Activated CD8-positive, alpha-beta memory T cell treated with anti-CD3 and anti-CD28 coated beads, Interleukin-2, amount 10 ng/mL, durations not matched to agents 7 days and 5 days (primary cell): ENCODE data around the gene GDF9. TPM values are rescaled to one million over a fixed set of nuclear protein-coding genes. Genes with fewer than 3 reads are reported as not detected.

ENCODE experiments used
- ATAC-seq: fragments of 150-1000 bp; cut with Tn5 transposase; one replicate; pipeline ENCODE4 v1.10.0; 2021; ENCODE audit warnings: moderate library complexity
- CTCF ChIA-PET: fragments of 350-600 bp; sonication (Branson Sonifier 250); formaldehyde crosslinking; loops from one replicate; lab custom pipeline; 2021; ENCODE audit warnings: antibody characterized with exemption; lab: Charles Lee
- DNase-seq: peaks from one replicate; pipeline ENCODE4 v3.0.0-alpha.2; 2020
- H3K27ac Mint-ChIP-seq: one replicate; pipeline ENCODE4 v1.8.0; 2021; ENCODE audit warnings: mild to moderate bottlenecking, mixed read lengths
- H3K27me3 Mint-ChIP-seq: one replicate; pipeline ENCODE4 v1.8.0; 2021; ENCODE audit warnings: mixed read lengths
- H3K36me3 Mint-ChIP-seq: one replicate; pipeline ENCODE4 v1.8.0; 2021; ENCODE audit warnings: mild to moderate bottlenecking, mixed read lengths
- H3K4me1 Mint-ChIP-seq: one replicate; pipeline ENCODE4 v1.8.0; 2021; ENCODE audit warnings: mixed read lengths
- H3K4me3 Mint-ChIP-seq: one replicate; pipeline ENCODE4 v1.8.0; 2021; ENCODE audit warnings: mild to moderate bottlenecking, moderate library complexity, mixed read lengths
- H3K9me3 Mint-ChIP-seq: one replicate; pipeline ENCODE4 v1.8.0; 2022; ENCODE audit warnings: low read depth, mixed read lengths
- total RNA-seq, 2 experiments: library from RNA; stranded (reverse); gene quantifications; one replicate each; pipeline ENCODE4 v1.2.3, GENCODE V29; 2021

Gene GDF9
- total RNA-seq, 2 experiments from 2014 or later, result 0.26 to 0.67 TPM

GRCh38 chr5:132819468-132819867 lies 46.8 kb downstream of the GDF9 start:
- H3K9me3 Mint-ChIP-seq, result no peaks in the 10 kb centered on the region
- peak; percentile 31 for DNase-seq

GRCh38 chr5:132817011-132817410 lies 49.3 kb downstream of the GDF9 start:
- CTCF ChIA-PET, result interaction anchor here (0.8 to 6.3 kb wide), 8 partner anchors 9 to 431 kb away, joined by 3 to 60 read pairs (median 3); partner anchors contain the start of genes CCNI2 and SHROOM1
- ATAC-seq, result no peak
- no peak overlapping the region for H3K27ac Mint-ChIP-seq
- peaks cover 1% of the 10 kb centered on the region for H3K36me3 Mint-ChIP-seq
- DNase-seq, result no peak
- H3K4me1 Mint-ChIP-seq, result peaks cover 21% of the 10 kb centered on the region
- no peaks in the 10 kb centered on the region for H3K9me3 Mint-ChIP-seq
- H3K4me3 Mint-ChIP-seq, result no peak overlapping the region
- peaks cover 32% of the 10 kb centered on the region for H3K27me3 Mint-ChIP-seq

More at GRCh38 chr5:132819468-132819867, 46.8 kb downstream of the GDF9 start:
- CTCF ChIA-PET, result interaction anchor here (0.6 to 6.3 kb wide), 47 partner anchors 10 to 917 kb away, joined by 3 to 77 read pairs (median 5); partner anchors contain the start of genes CCNI2, GDF9, IL13 and KIF3A
- Mint-ChIP-seq H3K4me3 (peak overlapping the region; percentile 33), H3K36me3 (no peaks in the 10 kb centered on the region), H3K27me3 (peaks cover 29% of the 10 kb centered on the region), H3K27ac (no peak overlapping the region), H3K4me1 (peaks cover 20% of the 10 kb centered on the region)
- no peak for ATAC-seq

DNA sequence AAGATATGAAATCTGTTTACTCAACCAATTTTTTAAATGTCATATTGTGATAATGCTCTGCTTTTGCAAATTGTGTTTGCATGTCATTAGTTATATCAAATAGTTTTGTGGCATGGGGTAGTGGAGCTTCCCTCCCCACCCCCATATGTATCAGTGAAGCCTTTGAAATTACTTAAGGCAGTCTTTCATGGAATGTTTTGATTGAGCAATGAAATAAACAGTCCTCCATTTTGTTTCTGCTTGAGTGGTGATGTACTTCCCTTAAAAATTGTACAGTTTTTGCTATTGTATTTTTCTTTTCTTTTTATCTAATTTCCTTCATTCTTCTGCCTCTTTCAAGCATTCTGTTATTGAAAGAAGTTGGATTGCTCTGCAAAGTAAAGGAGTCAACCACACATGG lies 49.7 kb downstream of the GDF9 start:
- H3K9me3 Mint-ChIP-seq, result no peaks in the 10 kb centered on the region
- no peak overlapping the region for H3K4me3 Mint-ChIP-seq
- CTCF ChIA-PET, result interaction anchor here (0.9 to 6.3 kb wide), 5 partner anchors 10 to 80 kb away, joined by 3 to 60 read pairs (median 3); partner anchors contain the start of genes CCNI2 and SHROOM1
- peaks cover 22% of the 10 kb centered on the region for H3K4me1 Mint-ChIP-seq
- ATAC-seq, result no peak
- peaks cover 1% of the 10 kb centered on the region for H3K36me3 Mint-ChIP-seq
- peaks cover 35% of the 10 kb centered on the region for H3K27me3 Mint-ChIP-seq
- H3K27ac Mint-ChIP-seq, result no peak overlapping the region
- DNase-seq, result no peak

DNA sequence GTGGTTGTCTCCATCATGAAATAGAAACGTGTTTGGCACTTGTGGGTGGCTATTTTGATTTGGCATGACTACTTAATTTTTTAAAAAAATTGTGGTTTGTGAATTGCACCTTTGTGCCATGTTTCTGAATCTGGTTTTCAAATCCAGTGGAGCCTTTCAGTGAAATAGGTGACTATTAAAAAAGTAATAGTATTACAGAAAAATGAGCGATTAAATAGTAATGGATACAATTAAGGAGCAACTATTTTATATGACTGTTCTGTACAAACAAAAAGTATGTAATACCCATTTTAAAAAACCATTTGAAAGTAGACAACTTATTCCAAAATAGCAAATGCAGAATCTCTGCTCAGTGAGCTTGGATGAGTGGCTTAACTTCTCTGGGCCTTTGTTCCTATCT lies 50.2 kb downstream of the GDF9 start:
- CTCF ChIA-PET, result interaction anchor here (1.1 to 6.3 kb wide), 3 partner anchors 15 to 289 kb away, joined by 3 to 60 read pairs (median 3); partner anchors contain the start of genes CCNI2 and SHROOM1
- peaks cover 22% of the 10 kb centered on the region for H3K4me1 Mint-ChIP-seq
- DNase-seq (no peak), ATAC-seq (no peak)
- H3K4me3 Mint-ChIP-seq, result no peak overlapping the region
- H3K27ac Mint-ChIP-seq, result no peak overlapping the region
- no peaks in the 10 kb centered on the region for H3K9me3 Mint-ChIP-seq
- H3K36me3 Mint-ChIP-seq, result peaks cover 1% of the 10 kb centered on the region
- H3K27me3 Mint-ChIP-seq, result peaks cover 40% of the 10 kb centered on the region

GRCh38 chr5:132815454-132815853 lies 50.8 kb downstream of the GDF9 start:
- Mint-ChIP-seq H3K27me3 (peaks cover 46% of the 10 kb centered on the region), H3K27ac (no peak overlapping the region), H3K4me3 (no peak overlapping the region), H3K4me1 (peaks cover 22% of the 10 kb centered on the region), H3K9me3 (no peaks in the 10 kb centered on the region), H3K36me3 (peaks cover 1% of the 10 kb centered on the region)
- ATAC-seq, result no peak
- CTCF ChIA-PET, result interaction anchor here (1.1 kb wide), 1 partner anchor 288 kb away, joined by 3 read pairs; no protein-coding TSS in a partner anchor
- DNase-seq, result no peak

GRCh38 chr5:132814503-132815294 lies 51.6 kb downstream of the GDF9 start:
- ATAC-seq (no peak), DNase-seq (no peak)
- no peaks in the 10 kb centered on the region for H3K9me3 Mint-ChIP-seq
- peaks cover 47% of the 10 kb centered on the region for H3K27me3 Mint-ChIP-seq
- H3K27ac Mint-ChIP-seq, result no peak overlapping the region
- peaks cover 1% of the 10 kb centered on the region for H3K36me3 Mint-ChIP-seq
- H3K4me3 Mint-ChIP-seq, result peak overlapping the region; percentile 21
- peaks cover 17% of the 10 kb centered on the region for H3K4me1 Mint-ChIP-seq
- CTCF ChIA-PET, result interaction anchor here (1.0 to 1.8 kb wide), 4 partner anchors 10 to 288 kb away, joined by 3 to 6 read pairs (median 5); partner anchors contain the start of gene CCNI2

DNA sequence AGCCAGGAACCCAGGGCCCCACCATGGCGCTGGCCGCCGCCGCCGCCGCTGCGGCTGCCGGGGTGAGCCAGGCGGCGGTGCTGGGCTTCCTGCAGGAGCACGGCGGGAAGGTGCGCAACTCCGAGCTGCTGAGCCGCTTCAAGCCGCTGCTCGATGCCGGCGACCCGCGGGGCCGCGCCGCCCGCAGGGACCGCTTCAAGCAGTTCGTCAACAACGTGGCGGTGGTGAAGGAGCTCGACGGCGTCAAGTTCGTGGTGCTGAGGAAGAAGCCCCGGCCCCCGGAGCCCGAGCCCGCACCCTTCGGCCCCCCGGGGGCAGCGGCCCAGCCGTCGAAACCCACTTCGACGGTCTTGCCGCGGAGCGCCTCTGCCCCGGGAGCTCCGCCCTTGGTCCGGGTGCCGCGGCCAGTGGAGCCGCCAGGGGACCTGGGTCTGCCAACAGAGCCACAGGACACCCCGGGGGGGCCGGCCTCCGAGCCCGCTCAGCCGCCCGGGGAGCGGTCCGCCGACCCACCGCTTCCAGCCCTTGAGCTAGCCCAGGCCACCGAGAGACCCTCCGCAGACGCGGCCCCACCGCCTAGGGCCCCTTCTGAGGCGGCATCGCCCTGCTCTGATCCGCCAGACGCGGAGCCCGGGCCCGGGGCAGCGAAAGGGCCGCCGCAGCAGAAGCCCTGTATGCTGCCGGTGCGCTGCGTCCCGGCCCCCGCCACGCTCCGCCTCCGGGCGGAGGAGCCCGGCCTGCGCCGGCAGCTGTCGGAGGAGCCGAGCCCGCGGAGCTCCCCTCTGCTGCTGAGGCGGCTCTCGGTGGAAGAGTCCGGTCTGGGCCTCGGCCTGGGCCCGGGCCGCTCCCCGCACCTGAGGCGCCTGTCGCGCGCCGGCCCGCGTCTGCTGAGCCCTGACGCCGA lies 52.4 kb downstream of the GDF9 start:
- Mint-ChIP-seq H3K27me3 (peaks cover 48% of the 10 kb centered on the region), H3K4me3 (no peak overlapping the region), H3K9me3 (no peaks in the 10 kb centered on the region), H3K36me3 (peaks cover 1% of the 10 kb centered on the region), H3K4me1 (peaks cover 12% of the 10 kb centered on the region), H3K27ac (no peak overlapping the region)
- no peak for DNase-seq
- peak; percentile 61 for ATAC-seq
- CTCF ChIA-PET, result interaction anchor here (0.8 to 1.8 kb wide), 8 partner anchors 10 to 287 kb away, joined by 3 to 6 read pairs (median 4); partner anchors contain the start of gene CCNI2

GRCh38 chr5:132812781-132813598 lies 53.3 kb downstream of the GDF9 start, which contains the start of gene SOWAHA:
Gene SOWAHA (plus strand): TSS chr5:132813302. CDS start chr5:132813622, 320 bp downstream.
- Mint-ChIP-seq H3K4me1 (peaks cover 12% of the 10 kb centered on the region), H3K4me3 (peak within 1 kb of the TSS; percentile 64), H3K36me3 (peaks cover 1% of the 10 kb centered on the region), H3K27me3 (peaks cover 52% of the 10 kb centered on the region), H3K9me3 (no peaks in the 10 kb centered on the region), H3K27ac (no peak within 1 kb of the TSS)
- DNase-seq (no peak), ATAC-seq (peak; percentile 18)
- CTCF ChIA-PET, result interaction anchor here (0.8 to 1.8 kb wide), 7 partner anchors 9 to 286 kb away, joined by 3 to 6 read pairs (median 3); partner anchors contain the start of gene CCNI2

DNA sequence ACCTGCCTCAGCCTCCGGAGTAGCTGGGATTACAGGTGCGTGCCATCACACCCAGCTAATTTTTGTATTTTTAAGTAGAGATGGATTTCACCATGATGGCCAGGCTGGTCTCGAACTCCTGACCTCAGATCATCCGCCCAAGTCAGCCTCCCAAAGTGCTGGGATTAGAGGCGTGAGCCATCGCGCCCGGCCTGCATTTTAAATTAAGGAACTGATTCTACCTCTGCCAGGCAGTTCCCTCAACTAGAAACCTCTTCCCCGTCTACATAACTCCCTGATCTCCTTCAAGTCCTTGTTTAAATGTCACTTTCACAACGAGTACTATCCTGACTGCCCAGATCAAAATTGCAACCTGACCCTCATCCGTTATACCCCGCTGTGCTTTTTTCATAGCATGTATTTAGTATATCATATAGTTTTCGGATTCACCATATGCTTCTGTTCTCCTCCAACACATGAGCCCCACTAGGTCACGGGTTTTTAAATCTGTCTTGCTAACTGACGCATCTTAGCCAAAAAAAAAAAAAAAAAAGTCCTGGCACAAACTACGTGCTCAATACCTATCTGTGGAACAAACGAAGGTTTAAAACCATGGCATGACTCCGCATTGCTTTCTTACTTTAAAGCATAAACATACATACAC lies 54.0 kb downstream of the GDF9 start:
- H3K36me3 Mint-ChIP-seq, result peaks cover 1% of the 10 kb centered on the region
- peaks cover 12% of the 10 kb centered on the region for H3K4me1 Mint-ChIP-seq
- CTCF ChIA-PET, result interaction anchor here (1.1 to 1.3 kb wide), 2 partner anchors 11 to 56 kb away, joined by 3 read pairs; no protein-coding TSS in a partner anchor
- DNase-seq (no peak), ATAC-seq (no peak)
- peak overlapping the region; percentile 64 for H3K4me3 Mint-ChIP-seq
- H3K27me3 Mint-ChIP-seq, result peaks cover 55% of the 10 kb centered on the region
- H3K9me3 Mint-ChIP-seq, result no peaks in the 10 kb centered on the region
- H3K27ac Mint-ChIP-seq, result no peak overlapping the region
